ENCODE measurements around the gene SELP. TPM values are rescaled to one million over a fixed set of nuclear protein-coding genes. Genes with fewer than 3 reads are reported as not detected.

The SELP gene
- total RNA-seq, 1 experiment from 2014 or later = not detected

- no peaks in the 10 kb centered on the region for H3K9me3 ChIP-seq (ENCODE audit: control insufficient read depth, low read depth, low read length)
- H2BK12ac ChIP-seq (ENCODE audit: insufficient read length, low read depth, low read length) = no peak overlapping the region
- Mint-ChIP-seq H3K9me3 (peaks cover 8 to 15% of the 10 kb centered on the region in 2 experiments; a peak in 4 of 5 replicates), H3K4me3 (no peak overlapping the region), H3K4me1 (peaks cover 9 to 14% of the 10 kb centered on the region in 2 experiments), H3K27me3 (ENCODE audit: low read depth) (peaks cover 6% of the 10 kb centered on the region), H3K27ac (no peak overlapping the region), H3K36me3 (ENCODE audit: insufficient read depth in 1 of 3, low read depth in 3 of 3) (peaks cover 0 to 4% (median 0%) of the 10 kb centered on the region in 3 experiments; a peak in 1 of 7 replicates)
- H3K79me1 ChIP-seq (ENCODE audit: insufficient read depth, low read depth, low read length, poor library complexity, severe bottlenecking) = no peaks in the 10 kb centered on the region
- H4K8ac ChIP-seq (replicated peaks; ENCODE audit: insufficient read length, low read depth, low read length) = no peak overlapping the region
- no peak for DNase-seq
- no peak overlapping the region for H2BK5ac ChIP-seq (ENCODE audit: insufficient read length, low read length)
- no peak overlapping the region for H4K5ac ChIP-seq (ENCODE audit: insufficient read length, low read depth, low read length)
- no peak overlapping the region for H3K4ac ChIP-seq (ENCODE audit: low read depth, low read length)
- H3K4me2 ChIP-seq (ENCODE audit: insufficient read depth, insufficient read length, low read length) = no peak overlapping the region
- WGBS (ENCODE audit: extremely low coverage, insufficient read length, low lambda C conversion rate) = no CpG with 5 or more reads among the region's 1 CpG
- no peak overlapping the region for H2BK120ac ChIP-seq (ENCODE audit: low read depth, low read length, poor library complexity, severe bottlenecking)
- no peak overlapping the region for H3K14ac ChIP-seq (ENCODE audit: insufficient read depth, low read length)
- H3K23ac ChIP-seq (ENCODE audit: insufficient read length, low read depth, low read length) = no peak overlapping the region
- no peak overlapping the region for H3K9ac ChIP-seq (ENCODE audit: extremely low read depth, insufficient read length, low read length)
- H3T11ph ChIP-seq (ENCODE audit: low read length) = no peak overlapping the region
- no peak overlapping the region for H2AFZ ChIP-seq (ENCODE audit: low read length)
- no peaks in the 10 kb centered on the region for H4K20me1 ChIP-seq (ENCODE audit: control insufficient read depth, insufficient read depth, insufficient read length)
- H2AK5ac ChIP-seq (ENCODE audit: insufficient read length, low read length) = no peak overlapping the region
- H3K27ac ChIP-seq (ENCODE audit: insufficient read length, low read depth, low read length) = no peak overlapping the region
- no peak overlapping the region for H3K56ac ChIP-seq (ENCODE audit: insufficient read length, low read depth, low read length)
- H3K18ac ChIP-seq (ENCODE audit: insufficient read length, low read depth, low read length) = no peak overlapping the region
- no peak overlapping the region for H4K91ac ChIP-seq (ENCODE audit: insufficient read length, low read depth, low read length)
- no peaks in the 10 kb centered on the region for H3K4me1 ChIP-seq (ENCODE audit: insufficient read depth, low read length)
- H2BK20ac ChIP-seq (ENCODE audit: low read depth, low read length, poor library complexity, severe bottlenecking) = no peak overlapping the region
- TF ChIP-seq CTCF (conservative IDR thresholded peaks at IDR 0.05) = no peak
- no peaks in the 10 kb centered on the region for H3K27me3 ChIP-seq (ENCODE audit: insufficient read depth, low read length)
- H3K23me2 ChIP-seq (ENCODE audit: insufficient read length, low read depth, low read length, poor library complexity, severe bottlenecking) = no peaks in the 10 kb centered on the region
- H3K79me2 ChIP-seq (ENCODE audit: insufficient read depth, low read length) = no peaks in the 10 kb centered on the region
- H2BK15ac ChIP-seq (ENCODE audit: low read depth, low read length) = no peak overlapping the region
These were observed 68.2 kb downstream of the SELP start for GRCh38 chr1:169561692-169562091.

All from H9 (cell line).